GM10266 (cell line): ENCODE data around the gene ARHGAP25.

Experiments
- DNase-seq: peaks from one replicate; pipeline ENCODE4 v3.0.0; 2012; ENCODE audit errors: extremely low spot score
- CTCF ChIP-seq: IDR thresholded peaks from 2 replicates; pipeline ENCODE4 v1.5.1; 2012; ENCODE audit warnings: mild to moderate bottlenecking, low read depth; ENCODE audit not compliant: control insufficient read depth, insufficient read depth; ENCODE audit errors: missing control alignments

The ARHGAP25 gene

GRCh38 chr2:68845043-68845442 lies 110.4 kb downstream of the ARHGAP25 start:
- DNase-seq = no peak
- no peak for TF ChIP-seq CTCF

- no peak for DNase-seq
- TF ChIP-seq CTCF = no peak
Measured at GRCh38 chr2:68846091-68846490, 111.5 kb downstream of the ARHGAP25 start.

GRCh38 chr2:68847751-68848150 lies 113.1 kb downstream of the ARHGAP25 start:
- no peak for DNase-seq
- TF ChIP-seq CTCF = no peak

GRCh38 chr2:68849579-68850030 lies 115.0 kb downstream of the ARHGAP25 start:
- no peak for DNase-seq
- no peak for TF ChIP-seq CTCF

GRCh38 chr2:68850524-68850923 lies 115.9 kb downstream of the ARHGAP25 start:
- no peak for DNase-seq
- no peak for TF ChIP-seq CTCF

- DNase-seq = no peak
Measured at GRCh38 chr2:68853035-68853434, 118.4 kb downstream of the ARHGAP25 start.

GRCh38 chr2:68853915-68854314 lies 119.3 kb downstream of the ARHGAP25 start:
- no peak for DNase-seq
- no peak for TF ChIP-seq CTCF

More at GRCh38 chr2:68853035-68853434, 118.4 kb downstream of the ARHGAP25 start:
- TF ChIP-seq CTCF = no peak
